ENCODE data around the gene ZNF254.
"Not testable (repeated sequence)": the region's sequence is repeated elsewhere in the genome, so short reads cannot be mapped to it uniquely, and the experiment has no call there.

ZNF254 gene

DNA sequence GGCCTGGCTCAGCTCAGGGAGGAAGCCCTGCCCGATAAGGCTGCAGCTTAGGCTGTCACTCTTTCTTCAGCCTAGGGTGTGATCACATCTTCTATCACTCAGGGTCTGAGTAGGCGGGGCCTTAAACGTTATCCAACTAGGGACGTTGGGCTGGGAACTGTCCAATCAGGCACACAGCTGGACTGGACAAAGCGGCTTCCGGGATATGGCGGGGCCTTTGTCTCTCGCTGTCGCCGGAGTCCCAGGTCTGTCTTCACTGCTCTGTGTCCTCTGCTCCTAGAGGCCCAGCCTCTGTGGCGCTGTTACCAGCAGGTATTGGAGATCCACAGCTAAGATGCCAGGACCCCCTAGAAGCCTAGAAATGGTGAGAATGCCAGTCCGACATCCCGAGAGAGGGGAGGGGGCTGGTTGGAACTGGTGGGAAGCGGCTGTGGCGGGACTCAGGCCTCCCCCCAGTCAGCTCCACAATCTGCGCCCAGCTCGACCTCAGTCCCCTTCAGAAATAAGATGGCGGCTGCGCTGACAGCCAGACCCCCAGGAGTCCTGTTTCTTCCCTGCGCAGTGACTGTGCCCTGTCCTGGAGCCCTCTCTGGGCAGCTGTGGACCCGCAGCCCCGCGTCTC is at the start of gene ZNF254:
Gene ZNF254, plus strand, starts transcription at position 214 of the 622 bp plus-strand sequence. Its CDS starts 121 bp downstream, at position 335.
- DNase-seq (ENCODE audit: low spot score), result peak; percentile 98

- no peak for DNase-seq (ENCODE audit: low spot score)
These were observed 46.4 kb upstream of the ZNF254 start for GRCh38 chr19:24040621-24041020.

GRCh38 chr19:24041326-24041725 is 45.7 kb upstream of the ZNF254 start:
- DNase-seq (ENCODE audit: low spot score), result not testable (repeated sequence)

DNA sequence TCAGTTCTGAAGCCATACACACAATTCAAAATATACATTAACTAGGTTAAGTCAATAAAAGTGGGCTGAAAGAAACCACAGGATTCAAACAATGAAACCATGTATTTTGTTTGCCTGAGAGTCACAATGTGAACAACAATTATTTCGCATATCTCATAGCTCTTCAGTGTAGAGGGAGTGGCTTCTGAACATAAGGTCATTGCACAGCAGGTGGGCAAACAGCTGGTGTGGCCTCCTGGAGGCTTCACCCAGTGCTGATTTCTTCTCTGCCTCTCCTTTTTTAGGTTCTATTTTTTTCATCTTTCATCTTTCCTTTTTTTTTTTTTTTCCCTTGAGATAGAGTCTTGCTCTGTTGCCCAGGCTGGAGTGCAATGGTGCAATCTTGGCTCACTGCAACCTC is 40.4 kb upstream of the ZNF254 start:
- no peak for DNase-seq (ENCODE audit: low spot score)

DNA sequence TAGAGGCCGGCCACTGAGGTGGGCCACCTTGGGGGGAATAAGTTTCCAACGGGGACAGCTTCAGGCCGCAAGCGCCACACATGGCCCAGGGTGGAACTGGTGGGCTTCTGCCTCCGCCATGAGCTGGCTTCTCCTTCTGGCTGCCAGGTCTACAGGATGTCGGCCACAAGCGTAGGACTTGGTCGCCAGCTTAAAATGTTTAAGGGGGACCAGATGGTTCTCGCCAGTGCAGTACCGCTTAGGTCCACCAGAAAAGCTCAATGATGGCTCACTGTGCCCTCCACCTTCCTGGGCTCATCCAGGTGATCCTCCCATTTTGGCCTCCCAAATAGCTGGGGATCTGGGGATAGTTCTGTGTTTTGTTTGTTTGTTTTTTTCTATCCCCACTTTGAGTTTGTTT is 38.7 kb upstream of the ZNF254 start:
- DNase-seq (ENCODE audit: low spot score), result no peak

GRCh38 chr19:24049537-24049936 is 37.5 kb upstream of the ZNF254 start:
- no peak for DNase-seq (ENCODE audit: low spot score)

GRCh38 chr19:24051516-24051915 is 35.5 kb upstream of the ZNF254 start:
- no peak for DNase-seq (ENCODE audit: low spot score)

DNA sequence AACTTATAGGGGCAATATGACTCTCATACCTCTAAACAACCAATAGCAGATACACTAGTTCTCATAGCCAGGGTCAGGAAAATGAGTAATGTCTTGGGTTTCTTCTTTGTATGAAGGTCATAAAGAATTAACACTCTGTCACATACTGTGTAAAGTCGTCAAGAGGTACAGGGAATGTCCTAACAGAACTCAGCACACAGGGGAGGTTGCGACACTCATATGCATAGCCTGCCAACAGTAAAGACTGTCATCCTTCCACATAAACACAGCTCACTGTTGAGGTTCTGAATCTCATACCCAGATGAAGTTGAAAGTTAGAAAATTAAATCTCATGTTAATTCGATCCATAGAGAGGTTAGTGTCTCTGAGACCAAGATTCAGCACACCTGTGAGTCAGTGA is 34.2 kb upstream of the ZNF254 start:
- DNase-seq (ENCODE audit: low spot score), result no peak

DNA sequence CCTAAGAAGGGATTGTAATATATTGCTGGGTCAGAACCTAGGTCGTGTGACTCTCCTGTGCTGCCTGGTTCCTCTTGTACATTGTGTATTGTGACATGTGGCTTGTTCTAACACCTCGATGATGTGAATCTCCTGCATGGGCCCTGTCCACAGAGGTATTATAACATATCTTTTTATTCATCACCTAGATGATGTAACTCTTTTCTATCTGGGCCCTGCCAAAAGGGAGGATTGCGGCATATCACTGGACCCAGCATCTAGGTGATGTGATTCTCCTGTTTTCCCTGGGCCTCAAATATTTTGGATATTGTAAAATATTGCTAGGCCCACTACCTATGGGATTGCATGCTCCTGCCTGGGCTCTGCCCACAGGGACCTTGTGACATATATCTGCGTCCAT is 33.4 kb upstream of the ZNF254 start:
- no peak for DNase-seq (ENCODE audit: low spot score)

DNA sequence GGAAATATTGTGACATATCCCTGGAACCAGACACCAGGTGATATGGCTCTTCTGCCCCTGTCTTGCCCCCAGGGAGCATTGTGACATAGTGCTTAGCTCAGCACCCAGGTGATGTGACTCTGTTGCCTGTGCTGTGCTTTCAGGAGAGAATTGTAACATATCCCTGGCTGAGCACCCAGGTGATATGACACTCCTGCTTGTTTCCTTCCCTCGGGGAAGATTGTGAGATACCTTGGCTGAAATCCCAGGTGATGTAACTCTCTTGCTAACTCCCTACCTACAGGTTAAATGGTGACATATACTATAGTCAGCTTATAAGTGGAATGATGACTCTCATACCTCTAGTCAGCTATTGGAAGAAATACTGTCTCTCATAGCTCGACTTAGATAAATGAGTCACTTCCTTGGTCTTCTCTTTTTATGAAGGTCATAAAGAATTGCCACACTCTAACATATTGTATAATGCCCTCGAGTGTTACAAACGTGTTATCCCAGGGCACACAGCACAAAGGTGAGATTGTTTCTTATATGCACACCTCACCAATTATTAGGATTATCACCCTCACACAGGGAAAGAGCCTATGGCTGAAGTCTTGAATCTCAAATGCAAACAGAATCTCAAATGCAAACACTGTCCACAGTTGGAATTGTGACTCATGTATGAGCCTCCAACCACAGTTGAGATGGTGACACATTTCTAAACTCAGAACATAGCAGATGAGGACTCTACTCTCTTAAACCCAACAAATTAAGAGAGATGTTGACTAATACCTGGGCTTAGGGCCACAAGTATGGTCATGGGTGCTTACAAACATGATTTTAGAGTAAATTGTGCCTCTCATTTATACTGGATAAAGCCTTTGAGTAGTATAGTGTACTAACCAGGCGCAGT is 32.7 kb upstream of the ZNF254 start:
- DNase-seq (ENCODE audit: low spot score), result no peak

DNA sequence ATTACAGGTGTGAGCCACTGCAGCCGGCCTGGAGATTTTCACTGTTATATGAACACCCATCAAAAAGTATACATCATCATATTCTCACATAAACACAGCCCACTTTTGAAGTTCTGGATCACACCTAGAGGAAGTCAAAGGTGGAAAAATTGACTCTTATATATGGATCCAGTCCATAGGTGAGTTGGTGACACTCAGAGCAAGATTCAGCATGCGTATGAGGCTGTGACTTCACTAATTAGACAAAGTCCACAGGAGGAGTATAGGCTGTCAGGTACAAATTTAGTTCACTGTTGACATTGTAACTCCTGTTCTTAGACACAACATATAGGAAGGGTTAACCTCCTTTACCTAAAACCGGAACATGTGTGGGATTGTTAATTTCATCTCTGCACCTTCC is 31.4 kb upstream of the ZNF254 start:
- DNase-seq (ENCODE audit: low spot score), result no peak

GRCh38 chr19:24057144-24057543 is 29.8 kb upstream of the ZNF254 start:
- no peak for DNase-seq (ENCODE audit: low spot score)

DNA sequence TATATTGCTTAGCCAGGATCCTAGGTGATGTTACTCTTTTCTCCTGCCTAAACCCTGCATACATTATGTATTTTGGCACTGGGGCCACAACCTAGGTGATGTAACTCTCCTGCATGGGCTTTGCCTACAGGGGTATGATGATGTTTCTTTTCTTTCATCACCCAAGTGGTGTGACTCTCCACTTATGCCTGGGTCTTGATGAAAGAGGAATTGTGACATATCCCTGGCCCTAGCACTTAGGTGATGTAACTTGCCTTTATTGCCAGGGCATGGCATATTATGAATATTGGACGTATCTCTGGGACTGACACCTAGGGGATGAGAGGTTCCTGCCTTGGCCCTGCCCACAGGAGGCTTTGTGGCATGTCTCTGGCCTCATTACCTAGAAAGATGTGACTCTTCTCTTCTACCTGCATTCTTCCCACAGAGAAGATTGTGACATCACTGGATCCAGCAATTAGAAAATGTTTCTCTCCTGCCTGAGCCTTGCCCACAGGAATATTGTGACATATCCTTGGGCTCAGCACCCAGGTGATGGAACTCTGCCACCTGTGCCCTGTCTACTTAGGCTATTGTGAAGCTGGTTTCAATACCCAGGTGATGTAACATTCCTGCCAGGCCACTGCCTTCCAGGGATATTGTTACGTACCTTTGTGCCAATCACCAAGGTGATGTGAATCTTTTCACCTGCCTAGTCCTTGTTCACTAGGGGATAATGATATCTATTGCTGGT is 27.3 kb upstream of the ZNF254 start:
- DNase-seq (ENCODE audit: low spot score), result no peak

DNA sequence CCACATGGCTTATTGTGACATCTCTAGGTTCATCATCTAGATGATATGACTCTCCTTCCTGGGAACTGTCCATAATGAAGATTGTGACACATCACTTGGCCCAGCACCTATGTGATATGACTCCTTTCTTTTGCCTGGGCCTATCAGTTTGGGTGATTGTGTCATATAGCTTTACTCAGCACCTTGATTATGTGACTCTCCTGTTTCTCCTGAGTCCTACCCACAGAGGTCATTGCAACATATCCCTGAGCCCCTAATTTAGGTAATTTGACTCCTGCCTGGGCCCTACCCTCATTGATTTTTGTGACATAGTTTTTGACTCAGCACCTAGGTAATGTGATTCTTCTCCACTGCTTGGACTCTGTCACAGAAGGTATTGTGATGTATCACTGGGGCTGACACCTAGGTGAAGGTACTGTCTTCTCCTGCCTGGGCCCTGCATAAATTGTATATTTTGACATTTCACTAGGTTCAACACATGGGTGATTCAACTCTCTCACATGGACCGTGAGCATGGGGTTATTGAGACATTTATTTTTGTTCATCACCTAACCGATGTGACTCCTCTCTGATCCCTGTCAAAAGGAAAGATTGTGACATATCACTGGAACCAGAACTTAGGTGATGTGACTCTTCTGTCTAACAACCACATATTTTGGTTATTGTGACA is 26.2 kb upstream of the ZNF254 start:
- no peak for DNase-seq (ENCODE audit: low spot score)

GRCh38 chr19:24062190-24062589 is 24.8 kb upstream of the ZNF254 start:
- no peak for DNase-seq (ENCODE audit: low spot score)

- no peak for DNase-seq (ENCODE audit: low spot score)
These were observed 23.7 kb upstream of the ZNF254 start for GRCh38 chr19:24063295-24063694.

- DNase-seq (ENCODE audit: low spot score), result no peak
These were observed 22.8 kb upstream of the ZNF254 start for GRCh38 chr19:24064175-24064574.

GRCh38 chr19:24065243-24065642 is 21.7 kb upstream of the ZNF254 start:
- no peak for DNase-seq (ENCODE audit: low spot score)

GRCh38 chr19:24065865-24066604 is 21.0 kb upstream of the ZNF254 start:
- no peak for DNase-seq (ENCODE audit: low spot score)

DNA sequence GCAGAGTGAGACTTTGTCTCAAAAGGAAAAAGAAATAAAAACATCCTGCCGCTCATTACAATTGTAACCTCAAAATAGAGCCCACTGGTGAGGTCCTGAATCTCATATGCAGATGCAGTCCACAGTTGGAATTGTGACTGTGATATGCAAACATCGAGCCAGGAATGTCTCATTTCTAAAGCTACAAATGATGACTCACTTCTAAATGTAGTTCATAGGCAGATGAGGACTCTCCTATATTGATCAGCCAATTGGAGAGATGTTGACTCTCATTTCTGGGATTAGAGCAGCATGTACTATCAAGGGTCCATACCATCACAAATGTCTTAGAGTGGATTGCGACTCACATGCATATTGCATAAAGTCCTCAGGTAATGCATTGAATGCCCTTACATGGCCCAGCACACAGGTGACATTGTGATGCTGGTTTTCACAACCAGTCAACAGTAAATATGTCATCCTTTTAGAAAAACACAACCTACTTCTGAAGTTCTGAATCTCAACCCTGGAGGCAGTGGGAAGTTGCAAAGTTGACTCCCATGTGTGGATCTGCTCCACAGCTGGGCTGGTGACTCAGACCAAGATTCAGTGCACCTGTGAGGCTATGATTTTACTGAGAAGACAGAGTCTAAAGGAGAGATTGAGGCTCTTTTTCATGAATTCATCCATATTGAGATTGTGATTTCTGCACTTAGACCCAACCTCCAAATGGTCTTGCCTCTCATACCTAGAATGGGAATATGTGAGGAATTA is 16.9 kb upstream of the ZNF254 start:
- no peak for DNase-seq (ENCODE audit: low spot score)

GRCh38 chr19:24071078-24071477 is 15.9 kb upstream of the ZNF254 start:
- DNase-seq (ENCODE audit: low spot score), result no peak

Measured in pons (tissue), 1 donor.